GM12872 (cell line): ENCODE data around the gene HOXA9.

Source experiments
- CTCF ChIP-seq: IDR thresholded peaks from 3 replicates; pipeline ENCODE4 v1.5.1; 2011; ENCODE audit warnings: low read depth, mild to moderate bottlenecking, low read length, moderate library complexity; ENCODE audit not compliant: insufficient read depth

HOXA9 gene

DNA sequence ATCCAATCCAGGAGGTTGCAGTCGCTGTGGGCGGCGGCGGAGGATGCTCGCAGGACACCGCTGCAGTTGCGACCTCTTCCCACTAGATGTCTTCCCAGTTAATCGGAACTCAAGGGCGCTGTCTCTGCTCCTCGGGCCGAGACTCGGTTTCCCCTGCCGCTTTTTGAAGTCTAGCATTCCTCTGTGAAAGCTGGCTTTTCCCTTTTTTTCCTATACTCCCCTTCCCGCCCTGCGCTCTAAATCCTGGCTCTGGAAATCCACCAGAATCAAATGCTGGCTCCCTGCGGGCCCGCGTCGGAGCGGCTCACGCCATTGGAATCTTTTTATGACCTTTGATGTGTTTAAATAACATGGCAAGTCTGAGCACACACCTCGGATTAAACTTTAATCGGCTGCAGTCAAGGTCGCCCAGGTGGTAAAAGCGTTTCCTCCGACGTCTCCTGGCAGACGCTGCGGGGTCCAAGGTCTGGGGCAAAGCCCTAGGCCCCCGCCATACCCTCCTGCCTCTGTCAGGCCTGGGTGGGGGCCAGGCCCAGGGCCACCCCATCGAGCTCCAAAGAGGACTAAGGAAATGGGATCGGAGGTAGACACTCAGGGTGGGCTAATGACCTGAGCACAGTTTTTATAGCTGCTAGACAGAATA lies 45.2 kb upstream of the HOXA9 start:
- TF ChIP-seq CTCF: peak; percentile 93

- no peak for TF ChIP-seq CTCF
Measured at GRCh38 chr7:27209933-27210440, 44.6 kb upstream of the HOXA9 start.

DNA sequence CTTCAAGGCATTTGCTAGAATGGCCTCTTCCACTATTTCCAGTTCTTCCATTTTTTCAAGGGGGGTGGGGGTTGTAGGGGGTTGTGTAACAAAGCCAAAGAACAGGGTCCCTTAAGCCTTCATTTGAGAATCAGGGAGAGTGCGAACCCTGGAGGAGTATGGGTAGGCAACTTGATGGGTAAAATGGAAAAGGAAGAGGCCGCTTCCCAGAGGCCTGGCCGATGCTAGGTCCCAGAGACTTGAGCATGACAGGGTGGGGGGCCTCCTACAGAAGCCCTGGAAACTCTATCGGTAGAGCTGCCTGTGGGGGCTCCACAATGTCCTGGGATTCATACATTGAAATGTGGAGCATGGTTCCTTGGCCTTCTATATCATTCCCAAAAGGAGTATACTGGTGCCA lies 43.7 kb upstream of the HOXA9 start:
- no peak for TF ChIP-seq CTCF

GRCh38 chr7:27207348-27207985 lies 42.1 kb upstream of the HOXA9 start:
- TF ChIP-seq CTCF: no peak

GRCh38 chr7:27205325-27206280 lies 40.3 kb upstream of the HOXA9 start:
- no peak for TF ChIP-seq CTCF

GRCh38 chr7:27204851-27205322 lies 39.5 kb upstream of the HOXA9 start:
- no peak for TF ChIP-seq CTCF
